GM19463 (cell line): ENCODE measurements around the gene HIC1.
"Not testable (repeated sequence)": the region's sequence is repeated elsewhere in the genome, so short reads cannot be mapped to it uniquely, and the experiment has no call there.

Source experiments
- ATAC-seq: cut with Tn5 transposase; IDR thresholded peaks from one replicate; pipeline ENCODE4 v1.9.1; 2021; ENCODE audit warnings: mild to moderate bottlenecking, moderate library complexity; ENCODE audit not compliant: unreplicated experiment

The HIC1 gene

GRCh38 chr17:2054512-2055291 is at the start of gene HIC1:
Gene HIC1, plus strand, starts transcription at chr17:2055103. Its CDS starts 1,588 bp downstream, at chr17:2056691.
- ATAC-seq, result peak; percentile 26

GRCh38 chr17:2008332-2009126 is 46.4 kb upstream of the HIC1 start:
- ATAC-seq, result no peak

- ATAC-seq, result no peak
Measured at GRCh38 chr17:2009737-2010136, 45.2 kb upstream of the HIC1 start.

- ATAC-seq, result no peak
Measured at GRCh38 chr17:2011411-2012371, 43.2 kb upstream of the HIC1 start.

- no peak for ATAC-seq
Measured at GRCh38 chr17:2012499-2012898, 42.4 kb upstream of the HIC1 start.

- not testable (repeated sequence) for ATAC-seq
Measured at GRCh38 chr17:2013220-2013993, 41.5 kb upstream of the HIC1 start.

- no peak for ATAC-seq
Measured at GRCh38 chr17:2013994-2014317, 40.9 kb upstream of the HIC1 start.

- no peak for ATAC-seq
Measured at GRCh38 chr17:2015314-2015713, 39.6 kb upstream of the HIC1 start.

- no peak for ATAC-seq
Measured at GRCh38 chr17:2016494-2016893, 38.4 kb upstream of the HIC1 start.

- ATAC-seq, result no peak
Measured at GRCh38 chr17:2017274-2017941, 37.5 kb upstream of the HIC1 start.

- ATAC-seq, result no peak
Measured at GRCh38 chr17:2018716-2019510, 36.0 kb upstream of the HIC1 start.

- no peak for ATAC-seq
Measured at GRCh38 chr17:2019723-2020122, 35.2 kb upstream of the HIC1 start.

- ATAC-seq, result no peak
Measured at GRCh38 chr17:2020721-2021120, 34.2 kb upstream of the HIC1 start.

GRCh38 chr17:2022647-2023240 is 32.2 kb upstream of the HIC1 start:
- no peak for ATAC-seq

GRCh38 chr17:2023256-2023655 is 31.6 kb upstream of the HIC1 start:
- no peak for ATAC-seq

- no peak for ATAC-seq
Measured at GRCh38 chr17:2023692-2024571, 31.0 kb upstream of the HIC1 start.

GRCh38 chr17:2024572-2025219 is 30.2 kb upstream of the HIC1 start:
- no peak for ATAC-seq
